Loucy (cell line): ENCODE measurements around the gene S100G.

Experiments used
- EZH2phosphoT487 ChIP-seq: fragments of 200-600 bp; IDR thresholded peaks from 2 replicates; pipeline ENCODE4 v1.6.1; 2018; ENCODE audit warnings: antibody characterized with exemption, mild to moderate bottlenecking, moderate library complexity, borderline replicate concordance
- TF ChIP-seq, protein P1 (sequence below): fragments of 200-600 bp; sonication (generic); conservative IDR thresholded peaks from 2 replicates; pipeline ENCODE4 v1.5.1; 2014; ENCODE audit warnings: mild to moderate bottlenecking, antibody characterized with exemption, low read length

DNA sequence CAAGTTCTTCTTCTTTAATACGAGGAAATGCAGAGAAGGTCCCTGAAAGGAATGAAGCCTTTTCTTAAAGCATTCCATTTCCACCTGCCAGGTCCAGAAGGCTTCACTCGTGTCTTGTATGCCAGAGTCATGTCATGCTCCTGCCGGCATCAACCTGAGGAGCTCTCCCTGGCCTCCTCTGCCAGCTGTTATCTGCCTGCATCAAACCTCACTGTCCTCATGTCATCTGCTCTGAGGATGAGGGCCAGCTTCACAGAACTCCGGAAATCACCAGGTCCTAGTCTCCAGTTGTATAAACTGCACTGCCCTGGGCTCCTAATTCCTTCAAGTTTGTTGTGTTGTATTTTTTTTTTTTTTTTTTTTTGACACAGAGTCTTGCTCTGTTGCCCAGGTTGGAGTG, 20.0 kb upstream of the S100G start:
- TF ChIP-seq, protein P1, sequence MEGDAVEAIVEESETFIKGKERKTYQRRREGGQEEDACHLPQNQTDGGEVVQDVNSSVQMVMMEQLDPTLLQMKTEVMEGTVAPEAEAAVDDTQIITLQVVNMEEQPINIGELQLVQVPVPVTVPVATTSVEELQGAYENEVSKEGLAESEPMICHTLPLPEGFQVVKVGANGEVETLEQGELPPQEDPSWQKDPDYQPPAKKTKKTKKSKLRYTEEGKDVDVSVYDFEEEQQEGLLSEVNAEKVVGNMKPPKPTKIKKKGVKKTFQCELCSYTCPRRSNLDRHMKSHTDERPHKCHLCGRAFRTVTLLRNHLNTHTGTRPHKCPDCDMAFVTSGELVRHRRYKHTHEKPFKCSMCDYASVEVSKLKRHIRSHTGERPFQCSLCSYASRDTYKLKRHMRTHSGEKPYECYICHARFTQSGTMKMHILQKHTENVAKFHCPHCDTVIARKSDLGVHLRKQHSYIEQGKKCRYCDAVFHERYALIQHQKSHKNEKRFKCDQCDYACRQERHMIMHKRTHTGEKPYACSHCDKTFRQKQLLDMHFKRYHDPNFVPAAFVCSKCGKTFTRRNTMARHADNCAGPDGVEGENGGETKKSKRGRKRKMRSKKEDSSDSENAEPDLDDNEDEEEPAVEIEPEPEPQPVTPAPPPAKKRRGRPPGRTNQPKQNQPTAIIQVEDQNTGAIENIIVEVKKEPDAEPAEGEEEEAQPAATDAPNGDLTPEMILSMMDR = no peak
- TF ChIP-seq EZH2phosphoT487 = no peak
